HG02870 (cell line): Measurements from ENCODE around the gene TTLL13.
"Not testable (repeated sequence)": the region's sequence is repeated elsewhere in the genome, so short reads cannot be mapped to it uniquely, and the experiment has no call there.

Experiments used
- ATAC-seq: cut with Tn5 transposase; IDR thresholded peaks from one replicate; pipeline ENCODE4 v1.9.1; 2021; ENCODE audit warnings: mild to moderate bottlenecking, moderate library complexity; ENCODE audit not compliant: unreplicated experiment

Gene TTLL13

DNA sequence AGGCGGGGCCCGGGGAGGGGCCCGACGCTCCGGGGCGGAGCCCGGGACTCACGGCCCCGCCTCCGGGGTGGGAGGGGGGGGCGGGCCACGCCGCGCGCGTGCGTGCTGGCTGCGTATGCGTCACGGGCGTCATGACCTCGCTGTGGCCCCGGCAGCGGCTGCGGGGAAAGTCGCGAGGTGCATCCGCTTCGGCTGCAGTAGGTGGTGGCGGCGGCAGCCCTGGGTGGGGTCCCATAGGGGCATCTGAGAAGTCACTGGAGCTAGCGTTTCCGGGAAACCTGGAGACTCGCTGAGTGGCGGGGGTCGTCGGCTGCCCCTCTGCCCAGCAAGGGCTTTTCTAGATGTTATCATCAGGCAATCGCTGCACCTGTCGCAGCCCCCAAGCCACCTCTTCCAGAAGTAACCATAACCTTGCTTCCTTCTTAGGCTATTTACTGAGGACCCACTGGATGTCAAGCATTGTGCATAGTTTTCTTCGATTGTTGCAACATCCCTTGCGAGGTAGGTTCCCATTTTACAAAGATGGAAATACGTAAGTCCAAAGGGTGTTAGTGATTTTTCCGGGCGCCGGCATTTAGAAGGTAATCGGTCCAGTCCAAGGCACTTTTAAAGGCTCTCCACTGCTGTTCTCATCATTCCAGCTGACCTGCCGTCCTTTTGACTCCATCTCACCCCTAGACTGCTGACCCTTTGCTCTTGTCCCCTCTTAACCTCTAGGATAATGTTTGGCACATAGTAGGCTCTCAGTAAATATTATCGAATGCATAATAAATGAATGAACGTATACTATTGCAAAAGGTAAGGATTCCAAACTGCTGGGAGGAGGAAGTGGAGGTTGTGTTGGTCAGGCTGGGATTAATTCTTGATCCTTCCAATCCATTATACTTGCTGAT lies 15.0 kb upstream of the TTLL13 start, which contains the start of gene GDPGP1:
TSS of gene GDPGP1 (plus strand) at position 114 of the 893 bp plus-strand sequence. CDS start 6,700 bp downstream, outside the sequence.
- ATAC-seq: peak; percentile 66

DNA sequence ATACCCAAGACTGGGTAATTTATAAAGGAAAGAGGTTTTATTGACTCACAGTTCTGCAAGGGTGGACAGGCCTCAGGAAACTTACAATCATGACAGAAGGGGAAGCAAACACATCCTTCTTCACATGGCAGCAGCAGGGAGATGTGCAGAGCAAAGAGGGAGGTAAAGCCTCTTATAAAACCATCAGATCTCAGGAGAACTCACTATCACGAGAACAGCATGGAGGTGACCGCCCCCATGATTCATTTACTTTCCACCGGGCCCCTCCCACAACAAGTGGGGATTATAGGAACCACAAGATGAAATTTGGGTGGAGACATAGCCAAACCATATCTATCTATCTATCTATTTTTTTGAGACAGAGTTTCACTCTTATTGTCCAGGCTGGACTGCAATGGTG lies 10.0 kb upstream of the TTLL13 start:
- no peak for ATAC-seq

GRCh38 chr15:90240856-90241255 lies 8.5 kb upstream of the TTLL13 start:
- no peak for ATAC-seq

- ATAC-seq: no peak
Measured at GRCh38 chr15:90241343-90242192, 7.8 kb upstream of the TTLL13 start.

DNA sequence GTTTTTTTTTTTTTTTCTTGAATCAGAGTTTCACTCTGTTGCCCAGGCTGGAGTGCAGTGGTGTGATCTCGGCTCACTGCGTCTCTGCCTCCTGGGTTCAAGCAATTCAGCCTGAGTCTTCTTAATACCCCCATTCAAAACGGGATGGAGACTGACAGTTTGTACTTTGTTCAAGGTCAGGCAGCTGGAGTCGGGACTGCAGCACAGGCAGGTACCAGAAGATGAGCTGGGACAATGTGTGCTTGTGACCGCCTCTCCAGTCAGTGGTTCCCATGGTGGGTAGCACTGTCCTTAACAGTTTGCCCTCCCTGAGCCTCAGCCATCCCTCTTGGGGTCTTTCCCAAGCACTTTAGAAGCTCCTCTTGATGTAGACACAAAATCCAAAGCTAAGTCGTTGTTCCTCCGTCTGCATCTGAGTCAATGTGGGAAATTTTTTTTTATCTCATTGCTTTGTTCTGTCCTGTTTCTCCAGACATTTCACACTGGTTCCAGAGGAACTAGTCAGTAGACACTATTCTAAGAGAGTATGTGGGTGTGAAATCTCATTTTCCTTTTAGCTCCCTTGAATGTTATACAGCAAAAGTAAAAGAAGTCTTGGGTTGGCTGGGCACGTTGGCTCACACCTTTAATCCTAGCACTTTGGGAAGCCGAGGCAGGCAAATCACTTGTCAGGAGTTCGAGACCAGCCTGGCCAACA lies 5.3 kb upstream of the TTLL13 start:
- ATAC-seq: no peak

GRCh38 chr15:90248789-90249202 lies 560 bp upstream of the TTLL13 start:
- no peak for ATAC-seq

DNA sequence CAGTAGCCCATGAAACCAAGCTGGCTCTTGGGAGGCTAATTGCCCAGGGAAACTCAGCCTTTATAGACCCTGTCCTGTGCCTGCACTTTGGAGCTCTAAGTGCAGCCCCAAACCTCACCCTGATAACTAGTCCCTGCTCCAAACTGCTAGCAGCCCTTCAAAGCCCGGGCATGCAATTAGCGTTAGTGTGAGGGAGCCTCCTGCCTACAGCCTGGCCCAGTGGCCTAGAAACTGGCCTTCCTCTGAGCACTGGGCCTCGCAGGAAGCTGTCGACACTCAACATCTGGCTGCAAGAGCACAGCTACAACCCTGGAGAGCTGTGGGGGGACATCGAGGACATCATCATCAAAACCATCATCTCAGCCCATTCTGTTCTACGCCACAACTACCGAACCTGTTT lies 8.4 kb downstream of the TTLL13 start:
- ATAC-seq: no peak

- ATAC-seq: peak; percentile 84
Measured at GRCh38 chr15:90259524-90259923, 10.2 kb downstream of the TTLL13 start.

DNA sequence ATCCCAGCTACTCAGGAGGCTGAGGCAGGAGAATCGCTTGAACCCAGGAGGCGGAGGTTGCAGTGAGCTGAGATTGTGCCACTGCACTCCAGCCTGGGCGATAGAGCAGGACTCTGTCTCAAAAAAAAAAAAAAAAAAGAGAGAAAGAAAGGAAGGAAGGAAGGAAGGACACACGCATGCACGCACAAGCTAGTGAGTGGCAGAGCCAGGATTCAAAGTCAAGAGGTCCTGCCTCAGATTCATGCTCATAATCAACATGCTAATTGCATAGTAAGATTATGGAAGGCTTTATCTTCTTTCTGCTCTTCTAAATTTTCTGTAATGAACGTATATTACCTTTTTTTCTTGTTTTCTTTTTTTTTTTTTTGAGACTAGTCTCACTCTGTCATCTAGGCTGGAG lies 11.4 kb downstream of the TTLL13 start:
- not testable (repeated sequence) for ATAC-seq

DNA sequence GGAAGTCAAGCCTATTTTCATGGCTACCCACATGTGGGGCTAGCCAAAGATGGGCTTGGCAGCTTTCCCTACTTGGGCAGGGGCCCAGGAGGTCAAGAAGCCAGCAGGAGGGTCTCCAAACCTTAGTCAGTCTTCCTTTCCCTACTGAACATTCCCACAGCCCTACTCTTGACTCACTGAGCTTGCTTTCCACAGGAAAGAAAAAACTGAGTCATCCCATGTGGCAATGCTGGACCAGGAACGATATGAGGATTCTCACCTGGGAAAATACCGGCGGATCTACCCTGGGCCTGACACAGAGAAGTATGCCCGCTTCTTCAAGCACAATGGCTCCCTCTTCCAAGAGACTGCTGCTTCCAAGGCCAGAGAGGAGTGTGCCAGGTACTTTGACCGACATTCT lies 12.5 kb downstream of the TTLL13 start:
- ATAC-seq: no peak

DNA sequence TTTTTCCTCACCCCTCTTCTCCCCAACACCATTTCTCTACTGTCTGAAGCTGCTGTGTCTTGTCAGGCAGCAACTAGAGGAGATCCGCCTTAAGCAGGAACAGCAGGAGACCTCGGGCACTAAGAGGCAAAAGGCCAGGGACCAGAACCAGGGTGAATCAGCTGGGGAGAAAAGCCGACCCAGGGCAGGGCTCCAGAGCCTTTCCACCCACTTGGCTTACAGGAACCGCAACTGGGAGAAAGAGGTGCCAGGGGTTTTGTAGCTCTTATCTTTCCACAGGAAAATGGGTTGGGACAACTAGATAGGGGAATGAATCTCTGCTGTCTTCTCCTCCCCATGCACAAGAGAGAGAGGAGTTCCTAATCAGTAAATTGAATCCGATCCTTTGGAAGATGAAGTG lies 13.1 kb downstream of the TTLL13 start:
- no peak for ATAC-seq

GRCh38 chr15:90264671-90265070 lies 15.3 kb downstream of the TTLL13 start:
- ATAC-seq: no peak

GRCh38 chr15:90265271-90266060 lies 16.1 kb downstream of the TTLL13 start, which contains the start of gene NGRN:
NGRN (plus strand) TSS chr15:90265672; CDS start chr15:90265713, 41 bp downstream.
- peak; percentile 92 for ATAC-seq

DNA sequence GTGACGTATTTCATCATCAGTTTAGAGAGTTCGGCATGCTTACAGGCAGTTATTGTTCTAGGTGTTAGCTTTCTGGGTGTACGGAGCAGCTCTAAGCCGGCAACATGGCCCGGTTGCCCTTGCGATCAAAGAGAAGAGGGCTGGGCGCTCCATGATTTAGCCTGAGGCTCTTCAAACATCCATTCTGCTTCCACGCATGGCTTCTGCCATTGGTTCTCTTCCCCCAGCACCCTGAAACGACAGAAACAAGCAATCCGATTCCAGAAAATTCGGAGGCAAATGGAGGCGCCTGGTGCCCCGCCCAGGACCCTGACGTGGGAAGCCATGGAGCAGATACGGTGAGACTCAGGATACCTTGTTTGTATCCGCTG lies 16.7 kb downstream of the TTLL13 start:
- ATAC-seq: peak; percentile 15

DNA sequence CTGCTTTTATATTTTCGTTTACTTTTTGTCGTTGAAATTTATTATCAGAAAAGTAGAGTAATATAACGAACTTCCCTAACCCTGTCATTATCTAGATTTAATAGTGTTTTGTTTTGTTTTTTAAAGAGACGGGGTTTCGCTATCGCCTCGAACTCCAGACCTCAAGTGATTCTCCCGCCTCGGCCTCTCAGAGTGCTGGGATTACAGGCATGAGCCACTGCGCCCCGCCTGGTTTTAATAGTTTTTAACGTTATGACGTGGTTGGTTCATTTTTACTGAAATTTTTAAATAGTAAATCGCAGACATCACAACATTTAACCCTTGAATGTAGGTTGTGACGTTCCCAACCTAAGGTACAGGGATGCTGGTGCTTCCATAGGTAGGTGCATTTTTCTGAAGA lies 17.1 kb downstream of the TTLL13 start:
- no peak for ATAC-seq

DNA sequence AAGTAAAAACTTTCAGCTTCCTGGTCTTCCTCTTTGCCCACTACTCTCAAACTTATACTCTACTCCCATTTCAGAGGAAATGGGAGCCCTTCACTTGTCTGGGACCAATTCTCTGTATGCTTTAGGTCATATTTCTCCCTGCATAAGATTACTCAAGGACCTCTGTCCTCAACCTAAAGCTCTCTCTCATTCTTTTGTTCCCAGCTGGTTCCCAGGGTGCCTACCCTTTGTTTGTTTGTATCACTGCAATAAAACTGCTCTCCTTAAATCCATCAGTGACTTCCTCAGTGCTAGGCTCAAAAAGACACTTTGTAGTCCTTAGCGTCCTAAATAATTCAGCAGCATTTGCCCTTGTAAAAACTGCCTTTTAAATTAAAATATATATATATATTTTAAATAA lies 19.1 kb downstream of the TTLL13 start:
- ATAC-seq: no peak

DNA sequence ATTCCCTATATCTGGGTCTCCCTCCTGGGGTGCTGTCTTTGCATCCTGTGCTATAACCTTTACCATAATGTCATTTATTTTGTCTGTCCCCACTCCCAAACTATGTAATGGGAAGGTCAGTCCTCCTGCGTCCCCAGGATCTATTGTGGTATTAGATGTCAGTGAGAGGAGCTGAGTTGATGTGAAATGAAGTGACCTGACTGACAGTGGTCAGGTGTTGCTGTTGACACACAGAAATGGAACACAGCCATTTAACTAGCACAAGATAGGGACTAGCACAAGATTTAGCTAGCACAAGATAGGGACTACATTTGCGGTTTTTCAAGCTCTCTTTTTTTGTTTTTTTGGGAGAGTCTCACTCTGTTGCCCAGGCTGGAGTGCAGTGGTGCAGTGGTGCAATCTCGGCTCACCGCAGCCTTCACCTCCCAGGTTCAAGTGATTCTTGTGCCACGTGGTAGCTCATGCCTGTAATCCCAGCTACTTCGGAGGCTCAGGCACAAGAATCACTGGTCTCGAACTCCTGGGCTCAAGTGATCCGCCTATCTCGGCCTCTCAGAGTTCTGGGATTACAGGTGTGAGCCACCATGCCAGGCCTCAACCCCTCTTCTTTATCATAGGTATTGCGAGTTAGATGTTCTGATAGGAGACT lies 21.3 kb downstream of the TTLL13 start:
- no peak for ATAC-seq

GRCh38 chr15:90271459-90272166 lies 22.3 kb downstream of the TTLL13 start:
- ATAC-seq: no peak

GRCh38 chr15:90278467-90278866 lies 29.1 kb downstream of the TTLL13 start:
- ATAC-seq: not testable (repeated sequence)
